NCI-H1092 (cell line): ENCODE data around the gene HELZ2.

Source experiments
- DNase-seq: peaks from one replicate; lab custom pipeline; 2025; lab: John Stamatoyannopoulos, UW

HELZ2 gene

GRCh38 chr20:63539092-63539430 is 35.0 kb downstream of the HELZ2 start:
- DNase-seq: no peak

- no peak for DNase-seq
These were observed 35.6 kb downstream of the HELZ2 start for GRCh38 chr20:63538204-63539091.

GRCh38 chr20:63537525-63538203 is 36.4 kb downstream of the HELZ2 start:
- peak; percentile 31 for DNase-seq

GRCh38 chr20:63536997-63537524 is 37.0 kb downstream of the HELZ2 start, which contains the start of gene PTK6:
Gene PTK6, minus strand, starts transcription at chr20:63537376. Its CDS starts 62 bp downstream, at chr20:63537314.
- DNase-seq: no peak

GRCh38 chr20:63536241-63536977 is 37.6 kb downstream of the HELZ2 start:
- DNase-seq: peak; percentile 28

- DNase-seq: no peak
These were observed 39.0 kb downstream of the HELZ2 start for GRCh38 chr20:63534831-63535651.

GRCh38 chr20:63534427-63534830 is 39.6 kb downstream of the HELZ2 start:
- no peak for DNase-seq

GRCh38 chr20:63533871-63534393 is 40.1 kb downstream of the HELZ2 start:
- DNase-seq: no peak

- DNase-seq: no peak
These were observed 40.7 kb downstream of the HELZ2 start for GRCh38 chr20:63533388-63533787.

GRCh38 chr20:63532449-63532971 is 41.5 kb downstream of the HELZ2 start:
- no peak for DNase-seq

- DNase-seq: no peak
These were observed 42.2 kb downstream of the HELZ2 start for GRCh38 chr20:63531686-63532448.

- DNase-seq: no peak
These were observed 43.3 kb downstream of the HELZ2 start for GRCh38 chr20:63530788-63531160.

- DNase-seq: no peak
These were observed 43.9 kb downstream of the HELZ2 start for GRCh38 chr20:63529861-63530787.

GRCh38 chr20:63529180-63529860 is 44.7 kb downstream of the HELZ2 start:
- no peak for DNase-seq

GRCh38 chr20:63527184-63527583 is 46.9 kb downstream of the HELZ2 start:
- no peak for DNase-seq

GRCh38 chr20:63525971-63526370 is 48.1 kb downstream of the HELZ2 start:
- DNase-seq: no peak

GRCh38 chr20:63525185-63525584 is 48.9 kb downstream of the HELZ2 start:
- DNase-seq: no peak
